GM12878 (cell line): ENCODE results near the gene COMMD6. TPM values are rescaled to one million over a fixed set of nuclear protein-coding genes. Genes with fewer than 3 reads are reported as not detected.

ENCODE experiments used
- ATAC-seq: fragments of 200-7000 bp; cut with Tn5 transposase; 3 replicates; pipeline ENCODE4 v1.9.1; 2020; ENCODE audit warnings: mild to moderate bottlenecking, moderate library complexity
- BruUV-seq: library from RNA; stranded (reverse); fragments of 400-500 nt; replicated peaks from 2 replicates; lab custom pipeline; 2021; lab: Mats Ljungman, UMichigan
- CTCF ChIA-PET: fragments of 300-600 bp; sonication (Branson Sonifier 250); formaldehyde crosslinking; extraction: SDS; loops from one replicate; lab custom pipeline; 2021; ENCODE audit warnings: inconsistent platforms; lab: Yijun Ruan, JAX
- POLR2A ChIA-PET: fragments of 350-600 bp; formaldehyde crosslinking; extraction: SDS; loops from one replicate; lab custom pipeline; 2021; ENCODE audit warnings: inconsistent platforms; lab: Charles Lee
- RAD21 ChIA-PET: fragments of 300-600 bp; sonication (Branson Sonifier 250); formaldehyde crosslinking; loops from one replicate; lab custom pipeline; 2023; ENCODE audit warnings: antibody characterized with exemption; ENCODE audit not compliant: unreplicated experiment; lab: Charles Lee
- SMC1A ChIA-PET: fragments of 300-600 bp; sonication (Branson Sonifier 250); formaldehyde crosslinking; loops from one replicate; lab custom pipeline; 2023; ENCODE audit not compliant: unreplicated experiment, uncharacterized antibody; lab: Charles Lee
- DNase-seq: peaks from one replicate; pipeline ENCODE4 v3.0.0-alpha.2; 2011; ENCODE audit warnings: low read depth, low spot score
- FAIRE-seq: peaks from 3 replicates; lab custom pipeline; 2011; peaks lifted over from hg19 to GRCh38; lab: Jason Lieb, UNC
- H2AFZ ChIP-seq: 2 replicates; pipeline ENCODE4 v1.6.0; 2011; ENCODE audit warnings: low read depth, low read length, control low read depth; ENCODE audit not compliant: control insufficient read depth
- H3K27ac ChIP-seq: 2 replicates; pipeline ENCODE4 v1.5.1; 2011; ENCODE audit warnings: control low read depth; ENCODE audit not compliant: control insufficient read depth, insufficient read depth
- H3K27me3 ChIP-seq, 2 experiments: replicated peaks in 1 of 2; 2 replicates each; pipeline versions ENCODE4 v1.6.0 to v1.6.1; 2011; ENCODE audit warnings: low read length in 1 of 2; ENCODE audit not compliant: control insufficient read depth in 2 of 2, insufficient read depth in 2 of 2
- H3K36me3 ChIP-seq, 2 experiments: 2 replicates each; pipeline ENCODE4 v1.5.1; 2011; ENCODE audit warnings: low read length in 1 of 2; ENCODE audit not compliant: control insufficient read depth in 2 of 2, insufficient read depth in 2 of 2
- H3K4me1 ChIP-seq: 2 replicates; pipeline ENCODE4 v1.6.1; 2011; ENCODE audit warnings: mild to moderate bottlenecking, low read length, moderate library complexity, mixed read lengths; ENCODE audit not compliant: control insufficient read depth, insufficient read depth
- H3K4me2 ChIP-seq: 2 replicates; pipeline ENCODE4 v1.6.0; 2011; ENCODE audit warnings: control low read depth; ENCODE audit not compliant: control insufficient read depth, insufficient read depth
- H3K4me3 ChIP-seq: fragments of 200-600 bp; sonication (generic); 2 replicates; pipeline ENCODE4 v1.5.1; 2016
- H3K79me2 ChIP-seq: 2 replicates; pipeline ENCODE4 v1.6.0; 2011; ENCODE audit warnings: low read length; ENCODE audit not compliant: control insufficient read depth, insufficient read depth
- H3K9ac ChIP-seq: 2 replicates; pipeline ENCODE4 v1.8.0; 2011; ENCODE audit warnings: low read length, control low read depth, mixed read lengths; ENCODE audit not compliant: control insufficient read depth, insufficient read depth
- H3K9me3 ChIP-seq: replicated peaks from 3 replicates; pipeline ENCODE4 v1.5.1; 2011; ENCODE audit warnings: mild to moderate bottlenecking, low read length; ENCODE audit not compliant: control insufficient read depth, insufficient read depth
- H4K20me1 ChIP-seq: 2 replicates; pipeline ENCODE4 v1.6.0; 2011; ENCODE audit not compliant: control insufficient read depth, insufficient read depth
- BMI1 ChIP-seq: fragments of 450-650 bp; IDR thresholded peaks from 2 replicates; pipeline ENCODE4 v1.6.1; 2016; ENCODE audit warnings: mild to moderate bottlenecking, moderate library complexity, borderline replicate concordance
- GABPA ChIP-seq: IDR thresholded peaks from 2 replicates; pipeline ENCODE4 v1.6.1; 2014; ENCODE audit warnings: antibody characterized with exemption, low read depth, mild to moderate bottlenecking, inconsistent platforms
- TAF1 ChIP-seq: IDR thresholded peaks from 2 replicates; pipeline ENCODE4 v1.6.1; 2011; ENCODE audit warnings: mild to moderate bottlenecking, low read depth, low read length, borderline replicate concordance
- WGBS: methylation state at CpG from one replicate; pipeline ENCODE4 v1.1.6; 2016; ENCODE audit warnings: low lambda C conversion rate; ENCODE audit not compliant: insufficient replicate concordance, insufficient coverage; ENCODE audit errors: missing lambda C conversion rate; 5-methylcytosine and 5-hydroxymethylcytosine counted together
- in situ Hi-C: fragments of 300-500 bp; cut with MboI; formaldehyde crosslinking; loops from 9 replicates; pipeline ENCODE4 v1.14.3; 2018; ENCODE audit warnings: mixed read lengths
- intact Hi-C: fragments of 100-400 bp; cut with micrococcal nuclease; formaldehyde crosslinking; loops from one replicate; pipeline ENCODE4 v1.14.2; 2022; ENCODE audit not compliant: unreplicated experiment
- polyA plus RNA-seq, 11 experiments: library from polyadenylated mRNA; depleted of rRNA in 4 of 11; unstranded in 6 of 11; stranded (reverse) in 5 of 11; fragments of >200 nt; fragmentation: Nextera tagmentation in 4 of 11; fragmentation: Illumina TruSeq in 1 of 11; extraction: Ambion mirVana in 4 of 11; extraction: Trizol in 1 of 11; gene quantifications; 1 replicate in 1 of 11; 2 replicates in 10 of 11; pipeline versions ENCODE4 v1.2.1 to v1.2.3, GENCODE V29; 2011 to 2016; ENCODE audit warnings: inconsistent platforms in 2 of 11, missing spikeins in 2 of 11, low read depth in 1 of 11
- total RNA-seq, 4 experiments: library from RNA; depleted of rRNA in 3 of 4; stranded (reverse); fragments of >200 nt in 3 of 4; fragmentation: Illumina TruSeq in 1 of 4; extraction: Trizol in 1 of 4; gene quantifications; 2 replicates each; pipeline versions ENCODE4 v1.2.1 to v1.2.3, GENCODE V29; 2013 to 2021
- TF ChIP-seq, protein P1 (sequence below): IDR thresholded peaks from 2 replicates; pipeline ENCODE4 v1.6.1; 2011; ENCODE audit warnings: low read depth, mild to moderate bottlenecking, low read length, moderate library complexity, borderline replicate concordance; ENCODE audit errors: extremely low read depth

COMMD6 gene
- total and polyA plus RNA-seq, 10 of the 15 experiments (the other 5 are each of a cell fraction or from before 2014, with no cell fraction given), result 127 to 509 (median 247) TPM

DNA sequence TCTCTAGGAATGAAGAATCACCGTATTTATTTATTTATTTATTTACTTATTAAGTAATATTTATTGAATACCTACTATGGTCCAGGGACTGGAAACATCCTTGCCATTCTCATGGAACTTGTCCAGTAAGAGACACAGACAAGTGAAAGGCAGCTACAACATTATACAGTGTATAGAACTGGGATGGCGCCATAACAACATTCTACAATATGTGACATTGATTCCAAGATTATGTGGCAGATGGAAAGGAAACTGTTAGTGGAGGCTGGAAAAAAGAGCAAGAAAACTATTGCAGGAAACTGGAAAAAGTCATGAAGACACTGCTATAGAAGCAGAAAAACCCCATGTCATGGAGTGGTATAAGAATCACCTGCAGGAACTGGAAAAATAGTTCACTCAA is 46.3 kb downstream of the COMMD6 start:
- Histone ChIP-seq H2AFZ (no peak overlapping the region), H3K4me2 (no peak overlapping the region), H3K4me3 (no peak overlapping the region), H3K79me2 (no peaks in the 10 kb centered on the region)
- intact Hi-C loops, result no loop called here
- ATAC-seq (no peak), DNase-seq (no peak)
- no peak for TF ChIP-seq BMI1
- TF ChIP-seq, protein P1, sequence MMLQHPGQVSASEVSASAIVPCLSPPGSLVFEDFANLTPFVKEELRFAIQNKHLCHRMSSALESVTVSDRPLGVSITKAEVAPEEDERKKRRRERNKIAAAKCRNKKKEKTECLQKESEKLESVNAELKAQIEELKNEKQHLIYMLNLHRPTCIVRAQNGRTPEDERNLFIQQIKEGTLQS, result no peak
- no peak for TF ChIP-seq TAF1
- no peak for TF ChIP-seq GABPA
- TF ChIP-seq, all 136 proteins: peak for 0
- Histone ChIP-seq H3K4me1 (peaks cover 5% of the 10 kb centered on the region), H3K36me3 (no peaks in the 10 kb centered on the region), H3K27ac (no peak overlapping the region), H4K20me1 (no peaks in the 10 kb centered on the region), H3K27me3 (no peaks in the 10 kb centered on the region), H3K9me3 (no peaks in the 10 kb centered on the region; the same call in 2 of the 3 replicates), H3K9ac (no peak overlapping the region)
- CTCF ChIA-PET, result interaction anchor here (0.9 to 1.9 kb wide), 3 partner anchors 9 to 14 kb away, joined by 4 to 7 read pairs (median 5); partner anchors contain the start of gene TBC1D4
- WGBS, result 91% methylated on average over 2 of the region's 2 CpGs
- FAIRE-seq, result no peak
- POLR2A ChIA-PET, result interaction anchor here (0.5 kb wide), 2 partner anchors 13 to 60 kb away, joined by 3 to 4 read pairs; no protein-coding TSS in a partner anchor
- in situ Hi-C loops, result no loop called here
- RAD21 ChIA-PET, result no interaction called here
- SMC1A ChIA-PET, result interaction anchor here (0.6 to 1.7 kb wide), 3 partner anchors 8 to 121 kb away, joined by 3 to 5 read pairs (median 3); no protein-coding TSS in a partner anchor
- no TSS peak for BruUV-seq
